ENCODE measurements around the gene TTLL3.

The TTLL3 gene

GRCh38 chr3:9803494-9803893 is 6.6 kb upstream of the TTLL3 start:
- in situ Hi-C loops (cut with HindIII; ENCODE audit: low sequenced_read_pairs), result no loop called here
- DNase-seq (ENCODE audit: low read depth), result no peak
- no peak overlapping the region for H3K4me3 ChIP-seq (ENCODE audit: low read depth, low read length)
- TF ChIP-seq, protein P1, sequence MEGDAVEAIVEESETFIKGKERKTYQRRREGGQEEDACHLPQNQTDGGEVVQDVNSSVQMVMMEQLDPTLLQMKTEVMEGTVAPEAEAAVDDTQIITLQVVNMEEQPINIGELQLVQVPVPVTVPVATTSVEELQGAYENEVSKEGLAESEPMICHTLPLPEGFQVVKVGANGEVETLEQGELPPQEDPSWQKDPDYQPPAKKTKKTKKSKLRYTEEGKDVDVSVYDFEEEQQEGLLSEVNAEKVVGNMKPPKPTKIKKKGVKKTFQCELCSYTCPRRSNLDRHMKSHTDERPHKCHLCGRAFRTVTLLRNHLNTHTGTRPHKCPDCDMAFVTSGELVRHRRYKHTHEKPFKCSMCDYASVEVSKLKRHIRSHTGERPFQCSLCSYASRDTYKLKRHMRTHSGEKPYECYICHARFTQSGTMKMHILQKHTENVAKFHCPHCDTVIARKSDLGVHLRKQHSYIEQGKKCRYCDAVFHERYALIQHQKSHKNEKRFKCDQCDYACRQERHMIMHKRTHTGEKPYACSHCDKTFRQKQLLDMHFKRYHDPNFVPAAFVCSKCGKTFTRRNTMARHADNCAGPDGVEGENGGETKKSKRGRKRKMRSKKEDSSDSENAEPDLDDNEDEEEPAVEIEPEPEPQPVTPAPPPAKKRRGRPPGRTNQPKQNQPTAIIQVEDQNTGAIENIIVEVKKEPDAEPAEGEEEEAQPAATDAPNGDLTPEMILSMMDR (IDR thresholded peaks at IDR 0.05; ENCODE audit: low read depth, low read length, missing control alignments), result no peak

DNA sequence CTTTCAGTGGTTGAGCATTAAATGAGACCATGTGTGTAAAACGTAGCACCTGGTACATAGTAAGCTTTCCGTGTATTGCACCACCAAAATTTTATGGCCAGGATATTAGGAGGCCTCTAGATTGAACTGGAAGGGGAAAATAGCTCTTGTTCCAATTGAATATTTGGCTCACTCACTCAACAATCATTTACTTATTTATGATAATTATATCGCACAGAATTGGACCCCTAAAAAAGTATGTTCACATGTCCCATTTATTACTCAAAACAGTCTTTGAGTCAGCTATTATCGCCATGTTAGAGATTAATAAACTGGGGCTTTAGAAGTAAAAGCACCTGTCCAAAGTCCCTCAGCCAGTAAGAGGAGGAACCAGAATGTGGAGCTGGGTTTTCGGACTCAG is 5.1 kb upstream of the TTLL3 start:
- no peak for DNase-seq (ENCODE audit: low read depth)
- H3K4me3 ChIP-seq (ENCODE audit: low read depth, low read length), result no peak overlapping the region
- in situ Hi-C loops (cut with HindIII; ENCODE audit: low sequenced_read_pairs), result no loop called here
- TF ChIP-seq, protein P1 (IDR thresholded peaks at IDR 0.05; ENCODE audit: low read depth, low read length, missing control alignments), result no peak

- no peak for DNase-seq (ENCODE audit: low read depth)
Measured at GRCh38 chr3:9806137-9806536, 3.9 kb upstream of the TTLL3 start.

DNA sequence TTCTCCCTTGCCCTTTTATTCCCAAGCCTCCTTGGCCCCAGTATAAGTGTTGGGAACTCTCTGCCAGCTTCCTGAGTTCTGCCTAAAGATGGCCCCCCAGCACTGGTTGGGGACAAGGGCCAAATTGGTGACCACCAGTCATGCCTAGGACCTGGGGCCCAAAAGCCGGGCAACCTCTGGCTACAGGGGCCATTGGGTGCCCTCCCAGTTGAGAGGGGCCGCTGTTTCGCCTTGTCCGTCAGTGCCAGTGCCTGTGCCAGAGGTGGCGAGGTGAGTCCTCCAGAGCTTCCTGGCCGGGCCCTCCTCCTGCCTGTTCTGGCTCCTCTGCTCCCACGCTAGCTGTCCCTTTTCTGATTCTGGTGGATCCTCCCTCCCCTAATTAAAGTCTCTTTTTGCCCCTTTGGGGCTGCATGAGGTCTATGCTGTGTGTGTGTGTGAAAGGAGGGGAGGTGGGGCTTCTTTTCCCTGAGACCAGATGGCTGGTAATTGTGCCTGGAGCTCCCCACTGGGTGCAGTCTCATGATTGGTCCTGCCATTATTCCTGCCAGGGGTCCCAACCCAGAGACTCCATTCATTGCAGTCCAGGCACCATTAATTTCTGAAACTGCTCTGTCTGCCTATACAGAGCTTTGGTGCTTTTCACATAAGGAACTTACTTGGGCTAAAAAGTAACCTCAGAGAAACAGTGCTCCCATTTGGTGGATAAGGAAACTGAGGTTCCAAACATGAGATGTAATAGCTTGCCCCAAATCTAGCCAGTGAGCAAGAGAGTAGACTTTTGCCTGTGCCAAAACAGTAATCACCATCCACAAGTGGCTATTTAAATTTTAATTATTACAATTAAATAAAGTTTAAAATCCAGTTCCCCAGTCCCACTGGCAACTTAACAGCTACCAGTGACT is 3.1 kb upstream of the TTLL3 start:
- in situ Hi-C loops (cut with HindIII; ENCODE audit: low sequenced_read_pairs), result no loop called here
- TF ChIP-seq, protein P1 (IDR thresholded peaks at IDR 0.05; ENCODE audit: low read depth, low read length, missing control alignments), result no peak
- no peak for DNase-seq (ENCODE audit: low read depth)
- no peak overlapping the region for H3K4me3 ChIP-seq (ENCODE audit: low read depth, low read length)

More at GRCh38 chr3:9806137-9806536, 3.9 kb upstream of the TTLL3 start:
- in situ Hi-C loops (cut with HindIII; ENCODE audit: low sequenced_read_pairs), result no loop called here
- no peak overlapping the region for H3K4me3 ChIP-seq (ENCODE audit: low read depth, low read length)
- TF ChIP-seq, protein P1 (IDR thresholded peaks at IDR 0.05; ENCODE audit: low read depth, low read length, missing control alignments), result no peak

- H3K4me3 ChIP-seq (ENCODE audit: low read depth, low read length), result no peak overlapping the region
- TF ChIP-seq, protein P1 (IDR thresholded peaks at IDR 0.05; ENCODE audit: low read depth, low read length, missing control alignments), result no peak
- in situ Hi-C loops (cut with HindIII; ENCODE audit: low sequenced_read_pairs), result no loop called here
- no peak for DNase-seq (ENCODE audit: low read depth)
Measured at GRCh38 chr3:9807981-9808344, 2.1 kb upstream of the TTLL3 start.

GRCh38 chr3:9808345-9809037 is 1.6 kb upstream of the TTLL3 start:
- DNase-seq (ENCODE audit: low read depth), result no peak
- in situ Hi-C loops (cut with HindIII; ENCODE audit: low sequenced_read_pairs), result no loop called here
- TF ChIP-seq, protein P1 (IDR thresholded peaks at IDR 0.05; ENCODE audit: low read depth, low read length, missing control alignments), result peak; percentile 33
- H3K4me3 ChIP-seq (ENCODE audit: low read depth, low read length), result no peak overlapping the region

Data from astrocyte of the cerebellum (primary cell).